ENCODE measurements around the gene PALS1. TPM values are rescaled to one million over a fixed set of nuclear protein-coding genes. Genes with fewer than 3 reads are reported as not detected.
A peak's percentile ranks its signal among the peaks of the same experiment; 100 is the strongest.
"Not testable (repeated sequence)": the region's sequence is repeated elsewhere in the genome, so short reads cannot be mapped to it uniquely, and the experiment has no call there.

PALS1 gene
- total RNA-seq, 6 experiments from 2014 or later = 9.7 to 15.7 (median 14.7) TPM

DNA sequence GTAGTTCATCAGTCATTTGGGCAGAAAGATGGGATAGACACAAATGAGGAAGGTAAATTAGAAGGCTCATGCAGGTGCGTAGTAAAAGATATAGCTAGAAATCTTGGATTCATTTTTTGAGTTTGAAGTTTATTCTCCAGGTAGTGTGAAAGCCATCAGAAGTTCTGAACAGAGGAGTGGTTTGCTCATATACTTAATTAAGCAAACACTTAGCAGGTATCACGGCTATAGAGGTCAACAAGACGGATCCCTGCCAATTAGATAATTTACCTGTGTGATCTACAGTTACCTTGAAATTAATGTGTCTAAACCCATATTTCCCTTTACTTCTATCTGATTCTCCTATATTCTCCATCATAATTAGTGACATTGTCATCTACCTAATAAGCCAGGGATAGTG, 29.7 kb downstream of the PALS1 start:
- H3K9me3 ChIP-seq = no peaks in the 10 kb centered on the region
- DNase-seq = no peak
- TF ChIP-seq, protein P1, sequence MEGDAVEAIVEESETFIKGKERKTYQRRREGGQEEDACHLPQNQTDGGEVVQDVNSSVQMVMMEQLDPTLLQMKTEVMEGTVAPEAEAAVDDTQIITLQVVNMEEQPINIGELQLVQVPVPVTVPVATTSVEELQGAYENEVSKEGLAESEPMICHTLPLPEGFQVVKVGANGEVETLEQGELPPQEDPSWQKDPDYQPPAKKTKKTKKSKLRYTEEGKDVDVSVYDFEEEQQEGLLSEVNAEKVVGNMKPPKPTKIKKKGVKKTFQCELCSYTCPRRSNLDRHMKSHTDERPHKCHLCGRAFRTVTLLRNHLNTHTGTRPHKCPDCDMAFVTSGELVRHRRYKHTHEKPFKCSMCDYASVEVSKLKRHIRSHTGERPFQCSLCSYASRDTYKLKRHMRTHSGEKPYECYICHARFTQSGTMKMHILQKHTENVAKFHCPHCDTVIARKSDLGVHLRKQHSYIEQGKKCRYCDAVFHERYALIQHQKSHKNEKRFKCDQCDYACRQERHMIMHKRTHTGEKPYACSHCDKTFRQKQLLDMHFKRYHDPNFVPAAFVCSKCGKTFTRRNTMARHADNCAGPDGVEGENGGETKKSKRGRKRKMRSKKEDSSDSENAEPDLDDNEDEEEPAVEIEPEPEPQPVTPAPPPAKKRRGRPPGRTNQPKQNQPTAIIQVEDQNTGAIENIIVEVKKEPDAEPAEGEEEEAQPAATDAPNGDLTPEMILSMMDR (IDR thresholded peaks at IDR 0.05) = no peak
- TF ChIP-seq POLR2A (IDR thresholded peaks at IDR 0.05) = no peak
- H3K4me3 ChIP-seq = no peak overlapping the region
- peaks cover 0 to 31% (median 7%) of the 10 kb centered on the region in 4 donors for H3K4me1 ChIP-seq
- WGBS (ENCODE audit: insufficient coverage, low coverage, low lambda C conversion rate, missing lambda C conversion rate) = 96% methylated on average over 2 of the region's 3 CpGs
- intact Hi-C loops (cut with DNase I) = no loop called here
- no peak for ATAC-seq
- H3K27ac ChIP-seq = no peak overlapping the region
- H3K27me3 ChIP-seq = no peaks in the 10 kb centered on the region
- H3K36me3 ChIP-seq = no peaks in the 10 kb centered on the region

DNA sequence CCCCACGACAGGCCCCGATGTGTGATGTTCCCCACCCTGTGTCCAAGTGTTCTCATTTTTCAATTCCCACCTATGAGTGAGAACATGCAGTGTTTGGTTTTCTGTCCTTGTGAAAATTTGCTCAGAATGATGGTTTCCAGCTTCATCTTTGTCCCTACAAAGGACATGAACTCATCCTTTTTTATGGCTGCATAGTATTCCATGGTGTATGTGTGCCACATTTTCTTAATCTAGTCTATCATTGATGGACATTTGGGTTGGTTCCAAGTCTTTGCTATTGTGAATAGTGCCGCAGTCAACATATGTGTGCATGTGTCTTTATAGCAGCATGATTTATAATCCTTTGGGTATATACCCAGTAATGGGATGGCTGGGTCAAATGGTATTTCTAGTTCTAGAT, 32.0 kb downstream of the PALS1 start:
- intact Hi-C loops (cut with DNase I); ATAC-seq; H3K27ac ChIP-seq; H3K27me3 ChIP-seq; H3K4me3 ChIP-seq; H3K36me3 ChIP-seq; H3K9me3 ChIP-seq; DNase-seq: not testable (repeated sequence)
- peaks cover 0 to 28% (median 7%) of the 10 kb centered on the region in 4 donors for H3K4me1 ChIP-seq
- WGBS (ENCODE audit: insufficient coverage, low coverage, low lambda C conversion rate, missing lambda C conversion rate) = 93% methylated on average over 3 of the region's 3 CpGs

DNA sequence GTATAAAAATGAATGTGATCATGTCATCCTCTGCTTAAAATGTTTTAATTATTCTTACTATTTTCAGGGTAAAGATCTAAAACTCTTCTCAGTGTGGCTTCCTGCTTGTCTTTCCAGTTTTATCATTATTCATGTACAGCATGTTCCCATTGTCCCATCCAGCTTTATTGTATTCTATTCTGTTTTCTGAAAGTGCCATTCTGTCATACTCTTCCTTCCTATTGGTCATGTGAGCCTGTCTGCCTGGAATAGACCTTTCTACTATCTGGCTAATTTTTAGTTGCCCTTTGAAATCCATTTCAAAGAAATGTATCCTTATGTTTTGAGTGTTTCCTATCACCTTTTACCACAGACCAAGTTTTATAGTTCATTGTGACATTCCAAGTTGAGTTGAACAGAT, 34.9 kb downstream of the PALS1 start:
- H3K4me1 ChIP-seq = peaks cover 0 to 7% (median 0%) of the 10 kb centered on the region in 4 donors
- peak; percentile 45 to 77 (median 63) for ATAC-seq
- intact Hi-C loops (cut with DNase I) = no loop called here

DNA sequence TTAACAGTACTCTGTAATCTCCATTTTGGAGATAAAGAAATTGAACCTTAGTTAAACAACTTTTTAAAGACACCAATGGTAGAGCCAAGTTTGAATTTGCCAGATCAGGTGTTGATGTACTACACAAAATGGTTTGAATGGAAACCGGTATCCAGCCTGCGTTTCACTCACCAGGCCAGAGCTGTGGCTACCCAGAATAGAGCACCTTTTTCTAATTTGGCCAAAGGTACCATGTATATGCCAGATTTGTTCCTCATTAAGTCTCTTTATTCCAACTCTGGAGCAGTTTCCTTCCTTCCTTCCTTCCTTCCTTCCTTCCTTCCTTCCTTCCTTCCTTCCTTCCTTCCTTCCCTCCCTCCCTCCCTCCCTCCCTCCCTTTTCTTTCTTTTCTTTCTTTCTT, 39.3 kb downstream of the PALS1 start:
- Histone ChIP-seq H3K27me3 (no peaks in the 10 kb centered on the region), H3K4me1 (peaks cover 0 to 5% (median 0%) of the 10 kb centered on the region in 4 donors), H3K27ac (no peak overlapping the region), H3K4me3 (no peak overlapping the region), H3K36me3 (no peaks in the 10 kb centered on the region), H3K9me3 (no peaks in the 10 kb centered on the region)
- intact Hi-C loops (cut with DNase I) = loop anchor here in 1 of 2 donors (10.0 kb wide), 1 partner anchor 116 kb away; no protein-coding TSS in a partner anchor
- WGBS (ENCODE audit: insufficient coverage, low coverage, low lambda C conversion rate, missing lambda C conversion rate) = 94% methylated on average over 2 of the region's 2 CpGs
- DNase-seq (no peak), ATAC-seq (no peak)
- TF ChIP-seq, protein P1 (IDR thresholded peaks at IDR 0.05) = no peak
- TF ChIP-seq POLR2A (IDR thresholded peaks at IDR 0.05) = no peak

More for the DNA sequence above, 34.9 kb downstream of the PALS1 start:
- Histone ChIP-seq H3K36me3 (no peaks in the 10 kb centered on the region), H3K4me3 (no peak overlapping the region), H3K27ac (no peak overlapping the region), H3K9me3 (no peaks in the 10 kb centered on the region), H3K27me3 (no peaks in the 10 kb centered on the region)
- TF ChIP-seq POLR2A (IDR thresholded peaks at IDR 0.05) = no peak
- TF ChIP-seq, protein P1 (IDR thresholded peaks at IDR 0.05) = no peak
- DNase-seq = no peak

DNA sequence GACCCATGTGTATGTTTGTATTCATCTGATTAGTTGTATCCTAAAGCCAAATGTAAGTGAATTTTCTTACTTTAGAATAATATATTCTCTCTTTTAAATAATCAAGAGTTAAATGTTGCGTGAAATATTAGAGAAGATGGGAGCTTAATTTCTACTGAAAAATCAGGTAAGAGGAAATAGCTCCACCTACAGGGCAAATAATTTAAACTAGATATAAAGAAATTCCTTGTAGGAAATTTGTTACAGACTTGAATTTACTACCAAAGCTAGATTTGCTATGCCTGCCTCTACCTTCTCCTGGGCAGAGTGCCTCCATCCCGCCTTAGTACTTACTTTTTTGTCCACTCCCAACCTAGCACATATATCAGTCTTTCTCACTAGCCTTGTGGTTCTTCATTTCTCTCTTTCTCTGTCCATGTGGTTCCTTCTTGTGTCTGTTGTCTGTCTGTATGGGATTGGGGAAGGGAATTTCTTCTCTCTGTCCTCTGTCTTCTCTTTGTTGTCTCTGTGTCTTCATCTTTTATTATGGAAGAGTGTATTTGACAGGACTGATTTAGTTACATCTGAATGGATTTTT, 44.7 kb downstream of the PALS1 start:
- H3K36me3 ChIP-seq = no peaks in the 10 kb centered on the region
- no peaks in the 10 kb centered on the region for H3K4me1 ChIP-seq
- ATAC-seq = peak in 3 of 4 donors; percentile 48 to 53 (median 53)
- WGBS (ENCODE audit: insufficient coverage, low coverage, low lambda C conversion rate, missing lambda C conversion rate) = 15% methylated on average over 2 of the region's 2 CpGs
- no peak overlapping the region for H3K27ac ChIP-seq
- no peaks in the 10 kb centered on the region for H3K27me3 ChIP-seq
- H3K9me3 ChIP-seq = no peaks in the 10 kb centered on the region
- intact Hi-C loops (cut with DNase I) = loop anchor here in 1 of 2 donors (10.0 kb wide), 1 partner anchor 121 kb away; no protein-coding TSS in a partner anchor
- DNase-seq = no peak
- H3K4me3 ChIP-seq = no peak overlapping the region
- no peak for TF ChIP-seq POLR2A (IDR thresholded peaks at IDR 0.05)
- TF ChIP-seq, protein P1 (IDR thresholded peaks at IDR 0.05) = peak; percentile 48 to 69 (median 64)

Other genes starting within 250 kb of the PALS1 start
- gene GARIN2, start 52.0 kb upstream of the PALS1 start, total RNA-seq = under 1 TPM in 2 of 6 experiments, not detected in 4; 0.12 to 0.24 TPM
- gene ATP6V1D, start 118.4 kb downstream of the PALS1 start, total RNA-seq = 10 to 100 TPM; 20.4 to 37.4 (median 27.9) TPM
- 10 to 100 TPM; 32.8 to 57.8 (median 50.4) TPM for gene EIF2S1, start 118.9 kb downstream of the PALS1 start, total RNA-seq
- gene PLEK2, start 170.7 kb downstream of the PALS1 start, total RNA-seq = 10 to 100 TPM in 4 of 6 experiments, 1 to 10 TPM in 2; 8.3 to 16.2 (median 12.1) TPM
- 1 to 10 TPM in 3 of 6 experiments, under 1 TPM in 3; 0.06 to 1.8 (median 1.2) TPM for gene TMEM229B, start 247.3 kb downstream of the PALS1 start, total RNA-seq

Data from right lobe of liver (tissue), 6 donors.